ENCODE measurements around the gene PPP1R9B.

DNA sequence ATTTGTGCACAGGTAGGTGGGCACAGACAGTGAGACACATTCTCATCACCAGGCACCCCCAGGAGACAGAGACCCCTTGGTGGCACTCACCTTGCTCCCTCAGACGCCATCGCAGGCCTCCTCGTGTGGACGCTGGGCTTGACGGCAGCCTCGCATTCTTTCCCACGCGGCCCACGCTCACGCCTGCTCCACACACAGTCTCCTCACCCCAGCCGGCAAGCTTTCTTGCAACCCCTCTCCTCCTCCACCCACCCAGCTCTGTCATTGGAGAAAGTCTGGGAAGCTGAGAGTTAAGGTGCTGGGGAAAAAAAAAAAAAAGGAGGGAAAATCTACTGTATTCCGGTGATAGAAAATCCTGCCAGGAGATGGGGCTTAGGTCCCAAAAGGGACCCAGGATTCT is 30.1 kb upstream of the PPP1R9B start:
- TF ChIP-seq TOX (CRISPR knock-in tag; IDR thresholded peaks at IDR 0.05; ENCODE audit: borderline replicate concordance) = no peak
- TF ChIP-seq BACH2 (CRISPR knock-in tag; IDR thresholded peaks at IDR 0.05; ENCODE audit: borderline replicate concordance) = no peak
- TF ChIP-seq CSDC2 (CRISPR knock-in tag; IDR thresholded peaks at IDR 0.05) = no peak
- TF ChIP-seq, protein P1, sequence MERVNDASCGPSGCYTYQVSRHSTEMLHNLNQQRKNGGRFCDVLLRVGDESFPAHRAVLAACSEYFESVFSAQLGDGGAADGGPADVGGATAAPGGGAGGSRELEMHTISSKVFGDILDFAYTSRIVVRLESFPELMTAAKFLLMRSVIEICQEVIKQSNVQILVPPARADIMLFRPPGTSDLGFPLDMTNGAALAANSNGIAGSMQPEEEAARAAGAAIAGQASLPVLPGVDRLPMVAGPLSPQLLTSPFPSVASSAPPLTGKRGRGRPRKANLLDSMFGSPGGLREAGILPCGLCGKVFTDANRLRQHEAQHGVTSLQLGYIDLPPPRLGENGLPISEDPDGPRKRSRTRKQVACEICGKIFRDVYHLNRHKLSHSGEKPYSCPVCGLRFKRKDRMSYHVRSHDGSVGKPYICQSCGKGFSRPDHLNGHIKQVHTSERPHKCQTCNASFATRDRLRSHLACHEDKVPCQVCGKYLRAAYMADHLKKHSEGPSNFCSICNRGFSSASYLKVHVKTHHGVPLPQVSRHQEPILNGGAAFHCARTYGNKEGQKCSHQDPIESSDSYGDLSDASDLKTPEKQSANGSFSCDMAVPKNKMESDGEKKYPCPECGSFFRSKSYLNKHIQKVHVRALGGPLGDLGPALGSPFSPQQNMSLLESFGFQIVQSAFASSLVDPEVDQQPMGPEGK (CRISPR knock-in tag; IDR thresholded peaks at IDR 0.05; ENCODE audit: borderline replicate concordance) = no peak
- TF ChIP-seq ZFP30 (CRISPR knock-in tag; IDR thresholded peaks at IDR 0.05) = no peak
- TF ChIP-seq SNAI2 (CRISPR knock-in tag; IDR thresholded peaks at IDR 0.05) = no peak

Data from SK-N-SH treated with all-trans-retinoic acid at 6 μM for 48 hours (cell line).